ENCODE data around the gene SLC35G3. TPM values are rescaled to one million over a fixed set of nuclear protein-coding genes. Genes with fewer than 3 reads are reported as not detected.

SLC35G3 gene
- polyA plus RNA-seq, 3 donors, result not detected

DNA sequence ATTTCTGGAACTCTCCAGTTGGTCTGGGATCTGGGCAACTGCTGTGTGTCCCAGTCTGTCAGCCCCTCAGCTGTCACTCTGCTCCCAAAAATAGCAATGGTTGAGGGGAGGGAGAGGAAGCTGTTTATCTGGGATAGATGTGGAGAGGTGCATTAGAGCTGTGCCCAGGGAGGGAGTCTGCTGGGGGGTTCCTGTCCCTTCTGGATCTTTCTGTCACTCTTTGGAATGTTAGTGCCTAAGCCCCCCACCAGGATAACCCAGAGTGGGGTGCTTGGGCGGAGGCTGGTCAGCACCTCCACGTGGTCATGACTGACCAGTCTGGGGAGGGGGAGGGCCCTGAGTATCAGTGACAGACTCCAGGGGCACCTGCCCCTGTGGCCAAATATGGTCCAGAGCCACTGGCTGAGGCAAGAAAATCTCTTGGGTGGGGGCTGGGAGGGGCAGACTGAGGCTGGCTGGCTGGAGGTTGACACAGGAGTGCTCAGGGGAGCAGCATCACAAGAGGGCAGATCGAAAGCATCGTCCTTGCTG lies 46.8 kb downstream of the SLC35G3 start, which contains the start of gene UNC45B:
UNC45B (plus strand) TSS at position 443 of the 531 bp plus-strand sequence. CDS start 447 bp downstream, outside the sequence.
- no peak within 1 kb of the TSS for H3K9ac ChIP-seq (ENCODE audit: insufficient read depth, low read length, poor library complexity, severe bottlenecking)
- H3K4me1 Mint-ChIP-seq, result peaks cover 1% of the 10 kb centered on the region
- 87% methylated on average over 3 of the region's 4 CpGs for WGBS (ENCODE audit: insufficient coverage)
- H3K27ac ChIP-seq (ENCODE audit: low read depth in 1 of 2, low read length in 2 of 2), result no peak within 1 kb of the TSS
- no peak within 1 kb of the TSS for H3K4me3 Mint-ChIP-seq
- H3K36me3 Mint-ChIP-seq, result no peaks in the 10 kb centered on the region
- H3K4me1 ChIP-seq (ENCODE audit: control insufficient read depth in 1 of 2, insufficient read depth in 2 of 2, low read length in 2 of 2), result peaks cover 0 to under 1% of the 10 kb centered on the region in 2 donors
- peak within 1 kb of the TSS in 1 of 7 donors; percentile 57 for H3K27ac Mint-ChIP-seq
- no peak within 1 kb of the TSS for H2AFZ ChIP-seq (ENCODE audit: insufficient read depth, low read depth, low read length, poor library complexity, severe bottlenecking)
- H3K4me3 ChIP-seq (replicated peaks in 1 of 3; ENCODE audit: low read depth in 2 of 3, low read length in 3 of 3), result no peak within 1 kb of the TSS
- no peaks in the 10 kb centered on the region for H3K9me3 ChIP-seq (replicated peaks in 1 of 2; ENCODE audit: control insufficient read depth in 1 of 2, insufficient read depth in 1 of 2, low read length in 2 of 2)
- no peaks in the 10 kb centered on the region for H3K36me3 ChIP-seq (replicated peaks in 1 of 2; ENCODE audit: control insufficient read depth in 1 of 2, insufficient read depth in 2 of 2, low read length in 2 of 2)
- H4K20me1 ChIP-seq (ENCODE audit: insufficient read depth, low read length), result no peaks in the 10 kb centered on the region
- no peaks in the 10 kb centered on the region for H3K27me3 ChIP-seq (ENCODE audit: control insufficient read depth in 2 of 2, insufficient read depth in 2 of 2, low read length in 2 of 2)
- peaks cover 0 to 3% (median 0%) of the 10 kb centered on the region in 7 donors for H3K9me3 Mint-ChIP-seq
- H3K79me2 ChIP-seq (ENCODE audit: insufficient read depth, low read length), result no peaks in the 10 kb centered on the region
- H3K4me2 ChIP-seq (replicated peaks; ENCODE audit: extremely low read depth, low read length, poor library complexity, severe bottlenecking), result no peak within 1 kb of the TSS
- no peak for DNase-seq
- TF ChIP-seq, protein P1, sequence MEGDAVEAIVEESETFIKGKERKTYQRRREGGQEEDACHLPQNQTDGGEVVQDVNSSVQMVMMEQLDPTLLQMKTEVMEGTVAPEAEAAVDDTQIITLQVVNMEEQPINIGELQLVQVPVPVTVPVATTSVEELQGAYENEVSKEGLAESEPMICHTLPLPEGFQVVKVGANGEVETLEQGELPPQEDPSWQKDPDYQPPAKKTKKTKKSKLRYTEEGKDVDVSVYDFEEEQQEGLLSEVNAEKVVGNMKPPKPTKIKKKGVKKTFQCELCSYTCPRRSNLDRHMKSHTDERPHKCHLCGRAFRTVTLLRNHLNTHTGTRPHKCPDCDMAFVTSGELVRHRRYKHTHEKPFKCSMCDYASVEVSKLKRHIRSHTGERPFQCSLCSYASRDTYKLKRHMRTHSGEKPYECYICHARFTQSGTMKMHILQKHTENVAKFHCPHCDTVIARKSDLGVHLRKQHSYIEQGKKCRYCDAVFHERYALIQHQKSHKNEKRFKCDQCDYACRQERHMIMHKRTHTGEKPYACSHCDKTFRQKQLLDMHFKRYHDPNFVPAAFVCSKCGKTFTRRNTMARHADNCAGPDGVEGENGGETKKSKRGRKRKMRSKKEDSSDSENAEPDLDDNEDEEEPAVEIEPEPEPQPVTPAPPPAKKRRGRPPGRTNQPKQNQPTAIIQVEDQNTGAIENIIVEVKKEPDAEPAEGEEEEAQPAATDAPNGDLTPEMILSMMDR (IDR thresholded peaks at IDR 0.05), result no peak
- intact Hi-C loops (cut with micrococcal nuclease), result no loop called here
- peaks cover 5 to 10% (median 8%) of the 10 kb centered on the region in 3 donors for H3K27me3 Mint-ChIP-seq (ENCODE audit: low read depth in 3 of 3)

DNA sequence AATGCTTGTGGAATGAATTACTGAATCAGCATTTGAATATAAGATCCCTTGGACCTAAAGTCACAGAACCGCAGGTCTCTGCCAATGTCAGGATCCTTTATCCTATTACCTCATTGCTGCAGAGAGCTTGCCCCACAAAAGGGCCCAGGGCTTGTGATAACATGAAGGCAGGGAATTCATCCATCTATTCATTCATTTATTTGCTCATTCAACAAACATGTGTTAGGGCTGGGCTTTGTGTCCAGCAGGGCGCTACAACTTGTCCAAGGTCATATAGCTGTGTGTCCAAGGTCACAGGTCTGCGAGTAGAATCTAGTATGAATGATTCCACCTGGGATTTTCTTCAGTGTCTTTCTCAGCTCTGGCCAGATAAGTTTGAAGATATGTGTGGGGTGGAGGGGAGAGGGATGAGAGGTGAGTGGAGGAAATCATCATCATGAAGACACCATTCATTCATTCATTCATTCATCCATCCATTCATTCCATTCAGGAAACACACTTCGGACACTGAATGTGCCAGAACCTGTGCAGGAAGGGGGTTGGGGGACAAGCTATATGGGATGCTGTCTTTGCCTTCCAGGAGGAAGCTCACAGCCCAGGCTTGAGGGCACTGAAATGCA lies 47.9 kb downstream of the SLC35G3 start:
- no peaks in the 10 kb centered on the region for H3K36me3 Mint-ChIP-seq
- H3K27ac Mint-ChIP-seq, result no peak overlapping the region
- Histone ChIP-seq H3K4me3 (replicated peaks in 1 of 3; ENCODE audit: low read depth in 2 of 3, low read length in 3 of 3) (no peak overlapping the region), H3K27me3 (ENCODE audit: control insufficient read depth in 2 of 2, insufficient read depth in 2 of 2, low read length in 2 of 2) (no peaks in the 10 kb centered on the region), H3K4me1 (ENCODE audit: control insufficient read depth in 1 of 2, insufficient read depth in 2 of 2, low read length in 2 of 2) (peaks cover 0 to 7% of the 10 kb centered on the region in 2 donors), H2AFZ (ENCODE audit: insufficient read depth, low read depth, low read length, poor library complexity, severe bottlenecking) (no peak overlapping the region), H3K9me3 (replicated peaks in 1 of 2; ENCODE audit: control insufficient read depth in 1 of 2, insufficient read depth in 1 of 2, low read length in 2 of 2) (no peaks in the 10 kb centered on the region), H3K4me2 (replicated peaks; ENCODE audit: extremely low read depth, low read length, poor library complexity, severe bottlenecking) (no peak overlapping the region), H3K36me3 (replicated peaks in 1 of 2; ENCODE audit: control insufficient read depth in 1 of 2, insufficient read depth in 2 of 2, low read length in 2 of 2) (no peaks in the 10 kb centered on the region), H3K27ac (ENCODE audit: low read depth in 1 of 2, low read length in 2 of 2) (no peak overlapping the region), H3K9ac (ENCODE audit: insufficient read depth, low read length, poor library complexity, severe bottlenecking) (no peak overlapping the region), H3K79me2 (ENCODE audit: insufficient read depth, low read length) (peaks cover 5% of the 10 kb centered on the region), H4K20me1 (ENCODE audit: insufficient read depth, low read length) (no peaks in the 10 kb centered on the region)
- H3K27me3 Mint-ChIP-seq (ENCODE audit: low read depth in 3 of 3), result peaks cover 5 to 7% (median 5%) of the 10 kb centered on the region in 3 donors
- peaks cover 5% of the 10 kb centered on the region for H3K4me1 Mint-ChIP-seq
- H3K4me3 Mint-ChIP-seq, result no peak overlapping the region
- TF ChIP-seq, protein P1 (IDR thresholded peaks at IDR 0.05), result no peak
- intact Hi-C loops (cut with micrococcal nuclease), result no loop called here
- no peak for DNase-seq
- H3K9me3 Mint-ChIP-seq, result peaks cover 0 to 3% (median 0%) of the 10 kb centered on the region in 7 donors
- 94% methylated on average over 2 of the region's 4 CpGs for WGBS (ENCODE audit: insufficient coverage)
